Colonic mucosa (tissue), 4 donors: ENCODE data around the gene KCNIP4. TPM values are rescaled to one million over a fixed set of nuclear protein-coding genes. Genes with fewer than 3 reads are reported as not detected.

ENCODE experiments used
- DNase-seq: peaks from one replicate; pipeline ENCODE4 v3.0.0-alpha.2; 2020
- H3K27ac ChIP-seq: fragments of 200-600 bp; one replicate; pipeline ENCODE4 v1.8.0; 2021
- H3K27me3 ChIP-seq: fragments of 200-600 bp; one replicate; pipeline ENCODE4 v1.8.0; 2021
- H3K36me3 ChIP-seq: fragments of 200-600 bp; one replicate; pipeline ENCODE4 v1.8.0; 2021
- H3K4me1 ChIP-seq: fragments of 200-600 bp; one replicate; pipeline ENCODE4 v1.8.0; 2021; ENCODE audit warnings: mild to moderate bottlenecking
- H3K4me3 ChIP-seq: fragments of 200-600 bp; one replicate; pipeline ENCODE4 v1.8.0; 2021
- H3K9ac ChIP-seq, 2 donors: one replicate each; pipeline ENCODE4 v1.7.0; 2013; ENCODE audit warnings: control low read depth in 2 of 2, low read depth in 2 of 2, low read length in 2 of 2
- H3K9me3 ChIP-seq: fragments of 200-600 bp; one replicate; pipeline ENCODE4 v1.8.0; 2021
- intact Hi-C: fragments of 100-400 bp; cut with DNase I; formaldehyde crosslinking; loops from one replicate; pipeline ENCODE4 v1.14.1; 2022
- total RNA-seq, 2 donors: library from RNA; stranded (reverse); fragmentation: NEBNext Ultra II Directional in 1 of 2; extraction: Animal tissue kit (Norgen Biotek cat#: 25700) in 1 of 2; gene quantifications; one replicate each; pipeline ENCODE4 v1.2.1, GENCODE V29; 2021
- TF ChIP-seq, protein P1 (sequence below): fragments of 200-600 bp; IDR thresholded peaks from one replicate; pipeline ENCODE4 v1.8.0; 2022; ENCODE audit warnings: antibody characterized with exemption, mild to moderate bottlenecking
- donor health status: healthy.
- donor health status: DM: no; HTN: no; CAD: no.
- donor health status: DM: no; HTN: no; CAD: no.

The KCNIP4 gene
- total RNA-seq, 2 donors from 2014 or later = 0.67 to 1.2 TPM

DNA sequence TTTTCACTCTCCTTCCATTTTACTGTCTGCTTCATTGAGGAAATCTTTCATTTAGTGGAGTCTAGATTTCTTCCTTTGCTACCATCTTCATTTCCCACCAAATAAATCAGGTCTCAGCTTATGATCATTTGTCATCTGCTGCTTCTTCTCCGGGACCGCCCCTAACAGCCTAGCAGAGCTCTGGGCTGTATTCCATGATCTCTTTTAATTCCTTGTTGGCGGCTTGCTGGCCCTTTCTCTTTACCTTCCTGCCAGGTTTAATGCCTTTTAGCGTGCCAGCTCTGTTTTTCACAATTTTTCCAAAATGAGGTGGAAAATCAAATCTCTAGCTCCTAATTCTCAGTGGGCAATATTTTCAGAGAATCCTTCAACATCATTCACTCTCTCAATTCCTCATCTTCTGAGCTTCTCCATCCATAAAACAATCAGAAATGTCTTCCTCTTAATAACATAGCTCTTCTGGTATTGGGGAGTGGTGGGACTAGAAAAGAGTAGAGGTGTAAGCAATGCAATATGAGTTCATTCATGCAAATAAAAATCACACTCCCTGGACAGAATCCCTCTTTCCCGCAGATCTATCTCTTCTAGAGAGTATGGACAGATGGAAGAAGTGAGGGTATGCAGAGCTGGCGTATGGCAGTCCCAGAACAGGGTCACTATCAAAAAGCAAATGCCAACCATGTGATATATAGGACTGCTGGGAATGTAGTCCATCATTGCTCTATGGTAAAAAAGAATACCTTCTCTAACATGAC, 491.3 kb downstream of the KCNIP4 start:
- H3K4me1 ChIP-seq = no peaks in the 10 kb centered on the region
- TF ChIP-seq, protein P1, sequence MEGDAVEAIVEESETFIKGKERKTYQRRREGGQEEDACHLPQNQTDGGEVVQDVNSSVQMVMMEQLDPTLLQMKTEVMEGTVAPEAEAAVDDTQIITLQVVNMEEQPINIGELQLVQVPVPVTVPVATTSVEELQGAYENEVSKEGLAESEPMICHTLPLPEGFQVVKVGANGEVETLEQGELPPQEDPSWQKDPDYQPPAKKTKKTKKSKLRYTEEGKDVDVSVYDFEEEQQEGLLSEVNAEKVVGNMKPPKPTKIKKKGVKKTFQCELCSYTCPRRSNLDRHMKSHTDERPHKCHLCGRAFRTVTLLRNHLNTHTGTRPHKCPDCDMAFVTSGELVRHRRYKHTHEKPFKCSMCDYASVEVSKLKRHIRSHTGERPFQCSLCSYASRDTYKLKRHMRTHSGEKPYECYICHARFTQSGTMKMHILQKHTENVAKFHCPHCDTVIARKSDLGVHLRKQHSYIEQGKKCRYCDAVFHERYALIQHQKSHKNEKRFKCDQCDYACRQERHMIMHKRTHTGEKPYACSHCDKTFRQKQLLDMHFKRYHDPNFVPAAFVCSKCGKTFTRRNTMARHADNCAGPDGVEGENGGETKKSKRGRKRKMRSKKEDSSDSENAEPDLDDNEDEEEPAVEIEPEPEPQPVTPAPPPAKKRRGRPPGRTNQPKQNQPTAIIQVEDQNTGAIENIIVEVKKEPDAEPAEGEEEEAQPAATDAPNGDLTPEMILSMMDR = no peak
- DNase-seq = no peak
- intact Hi-C loops = no loop called here
- no peaks in the 10 kb centered on the region for H3K27me3 ChIP-seq
- H3K36me3 ChIP-seq = no peaks in the 10 kb centered on the region
- no peak overlapping the region for H3K4me3 ChIP-seq
- H3K9me3 ChIP-seq = no peaks in the 10 kb centered on the region
- no peak overlapping the region for H3K9ac ChIP-seq
- H3K27ac ChIP-seq = no peak overlapping the region

DNA sequence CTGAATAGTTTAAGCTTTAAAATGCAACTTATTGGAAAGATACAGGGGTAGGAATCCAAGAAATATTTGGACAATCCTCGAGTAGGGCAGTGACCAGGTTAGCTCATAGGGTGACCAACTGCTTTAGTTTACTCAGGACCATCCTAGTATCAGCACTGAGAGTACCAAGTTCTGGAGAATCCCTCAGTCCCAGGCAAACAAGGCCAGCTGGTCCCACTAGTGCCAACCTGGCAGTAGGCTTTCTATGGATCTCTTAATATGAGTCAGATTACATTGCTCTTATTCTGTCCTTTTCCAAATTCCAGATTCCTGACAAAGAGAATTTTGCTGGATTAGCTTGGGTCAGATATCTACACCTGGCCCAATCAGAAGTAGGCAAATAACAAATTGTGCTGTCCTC, 493.7 kb downstream of the KCNIP4 start:
- no peaks in the 10 kb centered on the region for H3K27me3 ChIP-seq
- H3K9me3 ChIP-seq = no peaks in the 10 kb centered on the region
- H3K4me3 ChIP-seq = no peak overlapping the region
- H3K27ac ChIP-seq = no peak overlapping the region
- intact Hi-C loops = no loop called here
- no peak overlapping the region for H3K9ac ChIP-seq
- no peaks in the 10 kb centered on the region for H3K4me1 ChIP-seq
- TF ChIP-seq, protein P1 = no peak
- H3K36me3 ChIP-seq = no peaks in the 10 kb centered on the region
- no peak for DNase-seq

DNA sequence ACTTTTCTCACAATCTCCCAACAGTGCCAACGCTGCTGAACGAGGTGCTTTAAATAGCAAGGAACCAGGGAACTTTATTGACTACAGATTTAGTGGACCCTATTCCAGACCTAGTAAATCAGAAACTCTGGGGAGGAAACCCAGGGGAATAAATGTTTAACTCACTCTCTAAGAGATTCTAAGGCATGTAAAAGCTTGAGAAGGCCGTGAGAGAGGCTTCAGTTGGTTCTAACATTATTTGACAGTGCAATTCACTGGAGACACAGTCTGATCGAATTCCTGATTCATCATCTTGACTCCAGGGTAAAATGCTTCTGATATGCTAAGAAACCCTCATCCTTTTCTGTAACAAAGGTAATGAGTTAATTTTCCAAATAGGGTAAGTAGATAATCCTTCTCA, 494.4 kb downstream of the KCNIP4 start:
- no peak for DNase-seq
- no peaks in the 10 kb centered on the region for H3K27me3 ChIP-seq
- no peaks in the 10 kb centered on the region for H3K4me1 ChIP-seq
- TF ChIP-seq, protein P1 = no peak
- no peak overlapping the region for H3K27ac ChIP-seq
- no peak overlapping the region for H3K9ac ChIP-seq
- intact Hi-C loops = no loop called here
- H3K9me3 ChIP-seq = no peaks in the 10 kb centered on the region
- H3K36me3 ChIP-seq = no peaks in the 10 kb centered on the region
- H3K4me3 ChIP-seq = no peak overlapping the region

DNA sequence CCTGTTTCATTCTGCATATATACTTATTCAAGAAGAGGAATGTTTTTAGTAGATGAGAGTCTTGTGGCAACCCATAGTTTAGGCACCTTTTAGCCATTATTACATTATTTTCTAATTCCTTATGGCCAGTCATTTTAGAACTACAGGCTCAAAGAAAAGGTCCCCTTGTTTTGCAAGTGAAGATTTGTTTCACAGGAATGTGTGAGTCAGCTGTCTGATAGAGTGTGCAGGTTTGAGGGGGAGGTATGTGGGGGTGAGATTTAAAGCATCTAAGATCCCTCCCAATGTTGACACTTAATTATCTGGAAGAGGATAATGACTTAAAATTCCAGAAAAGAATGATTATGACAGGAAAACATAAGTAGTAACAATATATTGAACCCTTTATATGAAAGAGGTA, 495.6 kb downstream of the KCNIP4 start:
- no peaks in the 10 kb centered on the region for H3K9me3 ChIP-seq
- H3K27me3 ChIP-seq = no peaks in the 10 kb centered on the region
- no peaks in the 10 kb centered on the region for H3K36me3 ChIP-seq
- no peak overlapping the region for H3K4me3 ChIP-seq
- TF ChIP-seq, protein P1 = no peak
- no peak overlapping the region for H3K27ac ChIP-seq
- intact Hi-C loops = no loop called here
- no peaks in the 10 kb centered on the region for H3K4me1 ChIP-seq
- no peak overlapping the region for H3K9ac ChIP-seq
- DNase-seq = no peak

DNA sequence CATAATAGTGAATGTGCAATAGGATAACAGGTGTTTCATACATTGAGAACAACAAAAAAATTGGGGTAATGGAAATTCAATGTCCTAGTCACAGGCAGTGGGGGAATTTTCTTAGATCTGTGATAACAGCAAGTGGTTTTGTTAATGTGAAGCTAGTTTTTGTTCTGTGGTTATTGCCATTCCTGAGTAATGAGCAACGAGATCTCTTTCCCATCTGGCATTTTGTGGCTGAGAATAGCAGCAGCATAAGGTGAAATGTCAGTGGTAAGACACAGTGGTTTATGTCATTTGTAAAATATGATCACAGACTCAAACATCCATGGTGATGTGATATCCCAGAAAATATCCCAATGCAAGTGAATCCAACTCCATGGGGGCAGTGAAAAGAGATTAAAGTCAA, 497.5 kb downstream of the KCNIP4 start:
- intact Hi-C loops = no loop called here
- TF ChIP-seq, protein P1 = no peak
- no peak for DNase-seq

More for the DNA sequence above, 497.5 kb downstream of the KCNIP4 start:
- no peak overlapping the region for H3K9ac ChIP-seq
- H3K27me3 ChIP-seq = no peaks in the 10 kb centered on the region
- H3K4me1 ChIP-seq = no peaks in the 10 kb centered on the region
- no peaks in the 10 kb centered on the region for H3K36me3 ChIP-seq
- H3K27ac ChIP-seq = no peak overlapping the region
- H3K4me3 ChIP-seq = no peak overlapping the region
- H3K9me3 ChIP-seq = no peaks in the 10 kb centered on the region
